ENCODE measurements around the gene KCNH3. TPM values are rescaled to one million over a fixed set of nuclear protein-coding genes. Genes with fewer than 3 reads are reported as not detected.

KCNH3 gene
- total and polyA plus RNA-seq, 8 donors = 0.25 to 0.61 (median 0.49) TPM; not detected in 4

DNA sequence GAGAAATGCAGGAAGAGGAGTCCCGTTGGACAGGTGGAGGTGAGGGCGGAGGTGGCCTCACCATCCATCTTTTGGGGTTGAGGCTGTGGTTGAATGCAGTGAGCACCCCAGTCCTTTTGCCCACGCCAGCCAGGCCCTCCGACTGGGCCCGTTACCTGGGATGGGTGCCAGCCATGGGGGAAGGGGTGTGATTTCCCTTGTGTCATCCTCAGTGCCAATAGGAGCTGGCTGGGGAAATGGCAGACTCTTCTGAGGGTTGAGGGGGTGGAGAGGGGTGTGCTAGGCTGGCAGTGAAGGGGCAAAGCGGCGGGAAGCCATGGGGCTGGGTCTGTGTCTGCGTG, 9.6 kb downstream of the KCNH3 start:
- 52 to 66% (median 54%) methylated on average over 8 of the region's 8 CpGs for WGBS, 5 donors
- Histone ChIP-seq H3K4me3 (peak overlapping the region; percentile 34 to 46 (median 40)), H3K36me3 (no peaks in the 10 kb centered on the region), H3K4me1 (peaks cover 11 to 16% (median 14%) of the 10 kb centered on the region in 4 donors), H3K9me3 (no peaks in the 10 kb centered on the region), H3K27me3 (peaks cover 0 to 65% (median 50%) of the 10 kb centered on the region in 3 donors), H3K27ac (no peak overlapping the region)
- intact Hi-C loops (cut with DNase I; ENCODE audit: low total_unique reads) = no loop called here
- DNase-seq = no peak
- TF ChIP-seq POLR2AphosphoS5 (IDR thresholded peaks at IDR 0.05) (no peak), EP300 (IDR thresholded peaks at IDR 0.05) (no peak), POLR2A (IDR thresholded peaks at IDR 0.05) (no peak)
- TF ChIP-seq, protein P1, sequence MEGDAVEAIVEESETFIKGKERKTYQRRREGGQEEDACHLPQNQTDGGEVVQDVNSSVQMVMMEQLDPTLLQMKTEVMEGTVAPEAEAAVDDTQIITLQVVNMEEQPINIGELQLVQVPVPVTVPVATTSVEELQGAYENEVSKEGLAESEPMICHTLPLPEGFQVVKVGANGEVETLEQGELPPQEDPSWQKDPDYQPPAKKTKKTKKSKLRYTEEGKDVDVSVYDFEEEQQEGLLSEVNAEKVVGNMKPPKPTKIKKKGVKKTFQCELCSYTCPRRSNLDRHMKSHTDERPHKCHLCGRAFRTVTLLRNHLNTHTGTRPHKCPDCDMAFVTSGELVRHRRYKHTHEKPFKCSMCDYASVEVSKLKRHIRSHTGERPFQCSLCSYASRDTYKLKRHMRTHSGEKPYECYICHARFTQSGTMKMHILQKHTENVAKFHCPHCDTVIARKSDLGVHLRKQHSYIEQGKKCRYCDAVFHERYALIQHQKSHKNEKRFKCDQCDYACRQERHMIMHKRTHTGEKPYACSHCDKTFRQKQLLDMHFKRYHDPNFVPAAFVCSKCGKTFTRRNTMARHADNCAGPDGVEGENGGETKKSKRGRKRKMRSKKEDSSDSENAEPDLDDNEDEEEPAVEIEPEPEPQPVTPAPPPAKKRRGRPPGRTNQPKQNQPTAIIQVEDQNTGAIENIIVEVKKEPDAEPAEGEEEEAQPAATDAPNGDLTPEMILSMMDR (IDR thresholded peaks at IDR 0.05) = no peak

DNA sequence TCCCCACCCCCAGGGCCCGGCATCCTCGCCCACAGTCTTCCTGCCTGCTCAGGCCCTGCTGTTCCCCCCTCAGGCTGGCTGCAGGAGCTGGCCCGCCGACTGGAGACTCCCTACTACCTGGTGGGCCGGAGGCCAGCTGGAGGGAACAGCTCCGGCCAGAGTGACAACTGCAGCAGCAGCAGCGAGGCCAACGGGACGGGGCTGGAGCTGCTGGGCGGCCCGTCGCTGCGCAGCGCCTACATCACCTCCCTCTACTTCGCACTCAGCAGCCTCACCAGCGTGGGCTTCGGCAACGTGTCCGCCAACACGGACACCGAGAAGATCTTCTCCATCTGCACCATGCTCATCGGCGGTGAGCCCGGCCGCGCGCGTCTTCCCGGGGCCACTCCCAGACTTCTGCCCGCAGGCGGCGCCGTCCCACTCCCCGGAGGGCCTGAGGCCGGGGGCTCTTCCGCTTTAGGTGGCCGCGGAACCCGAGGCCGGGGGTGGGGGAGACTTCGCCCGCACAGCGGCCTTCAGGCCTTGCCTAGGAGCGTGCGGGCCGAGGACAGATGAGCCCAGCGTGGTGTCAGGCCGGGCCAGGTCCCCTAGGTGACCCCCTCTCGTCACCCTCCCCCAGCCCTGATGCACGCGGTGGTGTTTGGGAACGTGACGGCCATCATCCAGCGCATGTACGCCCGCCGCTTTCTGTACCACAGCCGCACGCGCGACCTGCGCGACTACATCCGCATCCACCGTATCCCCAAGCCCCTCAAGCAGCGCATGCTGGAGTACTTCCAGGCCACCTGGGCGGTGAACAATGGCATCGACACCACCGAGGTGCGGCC, 10.2 kb downstream of the KCNH3 start:
- peak; percentile 39 to 77 for DNase-seq
- intact Hi-C loops (cut with DNase I; ENCODE audit: low total_unique reads) = no loop called here
- H3K9me3 ChIP-seq = no peaks in the 10 kb centered on the region
- peaks cover 0 to 61% (median 45%) of the 10 kb centered on the region in 3 donors for H3K27me3 ChIP-seq
- peaks cover 11 to 16% (median 14%) of the 10 kb centered on the region in 4 donors for H3K4me1 ChIP-seq
- H3K27ac ChIP-seq = no peak overlapping the region
- no peak for TF ChIP-seq POLR2A (IDR thresholded peaks at IDR 0.05)
- TF ChIP-seq POLR2AphosphoS5 (IDR thresholded peaks at IDR 0.05) = no peak
- TF ChIP-seq, protein P1 (IDR thresholded peaks at IDR 0.05) = peak in 3 of 7 experiments; percentile 16 to 34 (median 18)
- no peak for TF ChIP-seq EP300 (IDR thresholded peaks at IDR 0.05)
- WGBS, 5 donors = 2 to 27% (median 10%) methylated on average over 10 to 70 of the region's 70 CpGs
- H3K36me3 ChIP-seq = no peaks in the 10 kb centered on the region
- H3K4me3 ChIP-seq = peak overlapping the region; percentile 34 to 46 (median 40)

DNA sequence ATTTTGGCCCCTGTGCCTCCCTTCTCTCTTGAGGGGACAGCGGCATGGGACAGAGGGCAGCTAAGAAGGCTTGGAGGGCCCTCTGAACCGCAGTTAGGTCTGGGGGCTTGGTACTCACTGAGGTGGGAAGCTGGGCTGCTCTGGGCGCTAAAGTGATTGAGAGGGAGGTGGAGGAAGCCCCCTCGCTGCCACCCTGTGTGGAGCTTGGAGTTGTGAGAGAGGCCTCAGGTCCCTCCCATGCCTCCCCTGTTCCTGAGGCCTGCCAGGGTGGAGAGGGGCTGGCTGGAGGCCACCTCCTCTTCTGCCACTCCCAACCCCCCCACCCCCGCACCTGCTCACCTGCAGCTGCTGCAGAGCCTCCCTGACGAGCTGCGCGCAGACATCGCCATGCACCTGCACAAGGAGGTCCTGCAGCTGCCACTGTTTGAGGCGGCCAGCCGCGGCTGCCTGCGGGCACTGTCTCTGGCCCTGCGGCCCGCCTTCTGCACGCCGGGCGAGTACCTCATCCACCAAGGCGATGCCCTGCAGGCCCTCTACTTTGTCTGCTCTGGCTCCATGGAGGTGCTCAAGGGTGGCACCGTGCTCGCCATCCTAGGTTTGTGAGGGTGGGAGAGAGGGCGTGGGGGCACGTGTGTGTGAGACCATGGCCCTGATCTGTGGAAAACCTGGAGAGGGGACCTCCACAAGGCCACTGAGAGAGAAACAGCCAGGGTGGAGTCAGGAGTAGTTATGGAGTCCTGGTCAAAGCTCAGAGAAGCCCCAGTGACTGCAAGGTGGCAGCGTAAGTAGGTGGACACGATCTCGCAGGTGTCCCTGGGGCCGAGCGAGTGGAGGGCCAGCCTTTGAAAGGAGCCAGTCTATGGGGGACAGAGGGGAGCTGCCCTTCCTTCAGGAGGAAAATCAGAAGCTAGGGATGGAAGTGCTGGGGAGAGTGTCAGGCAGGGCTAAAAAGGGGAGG, 11.2 kb downstream of the KCNH3 start:
- Histone ChIP-seq H3K27me3 (peaks cover 0 to 52% (median 45%) of the 10 kb centered on the region in 3 donors), H3K9me3 (no peaks in the 10 kb centered on the region), H3K4me1 (peaks cover 11 to 16% (median 14%) of the 10 kb centered on the region in 4 donors), H3K36me3 (no peaks in the 10 kb centered on the region), H3K4me3 (peak overlapping the region in 1 of 4 donors; percentile 34), H3K27ac (no peak overlapping the region)
- TF ChIP-seq POLR2AphosphoS5 (IDR thresholded peaks at IDR 0.05) = no peak
- TF ChIP-seq, protein P1 (IDR thresholded peaks at IDR 0.05) = no peak
- TF ChIP-seq EP300 (IDR thresholded peaks at IDR 0.05) = no peak
- TF ChIP-seq POLR2A (IDR thresholded peaks at IDR 0.05) = no peak
- intact Hi-C loops (cut with DNase I; ENCODE audit: low total_unique reads) = no loop called here
- peak in 1 of 2 donors; percentile 45 for DNase-seq
- WGBS, 5 donors = 86 to 94% (median 91%) methylated on average over 19 to 28 of the region's 28 CpGs

DNA sequence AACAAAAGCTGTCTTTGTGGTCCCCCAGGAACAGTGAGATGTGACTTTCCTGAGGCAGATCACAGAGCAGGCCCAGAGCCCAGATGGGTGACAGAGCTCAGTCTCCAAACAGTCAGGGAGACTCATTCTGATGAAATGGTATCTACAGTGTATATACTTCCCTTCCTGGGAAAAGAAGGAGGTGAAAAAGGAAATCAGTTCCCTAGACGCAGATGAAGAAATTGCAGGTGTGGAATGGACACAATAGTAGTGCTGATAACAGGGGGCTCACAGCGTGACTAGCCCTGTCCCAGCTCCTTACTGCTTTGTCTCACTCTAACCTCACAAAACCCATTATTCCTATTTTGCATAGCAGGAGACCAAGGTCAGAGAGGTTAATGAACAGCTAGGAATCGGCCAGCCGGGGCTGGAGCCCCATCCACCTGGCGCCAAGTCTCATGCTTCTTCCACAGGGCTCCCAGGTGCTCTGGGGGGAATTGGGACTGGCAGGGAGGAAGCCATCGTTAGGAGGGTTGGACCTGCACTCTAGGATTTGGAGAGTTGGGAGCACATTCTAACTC, 11.9 kb downstream of the KCNH3 start:
- Histone ChIP-seq H3K27me3 (peaks cover 0 to 47% (median 42%) of the 10 kb centered on the region in 3 donors), H3K4me1 (peaks cover 11 to 16% (median 14%) of the 10 kb centered on the region in 4 donors)
- 56 to 78% (median 58%) methylated on average over 6 of the region's 6 CpGs for WGBS, 5 donors

More for the DNA sequence above, 11.9 kb downstream of the KCNH3 start:
- DNase-seq = no peak
- H3K9me3 ChIP-seq = no peaks in the 10 kb centered on the region
- TF ChIP-seq, protein P1 (IDR thresholded peaks at IDR 0.05) = no peak
- TF ChIP-seq POLR2A (IDR thresholded peaks at IDR 0.05) (no peak), EP300 (IDR thresholded peaks at IDR 0.05) (no peak)
- H3K27ac ChIP-seq = no peak overlapping the region
- intact Hi-C loops (cut with DNase I; ENCODE audit: low total_unique reads) = no loop called here
- H3K36me3 ChIP-seq = peaks cover 0 to 2% (median under 1%) of the 10 kb centered on the region in 4 donors
- H3K4me3 ChIP-seq = no peak overlapping the region

All from stomach (tissue), 9 donors.